ENCODE data around the gene CYTH3. TPM values are rescaled to one million over a fixed set of nuclear protein-coding genes. Genes with fewer than 3 reads are reported as not detected.

Gene CYTH3
- total and polyA plus RNA-seq, 2 donors (not counting 3 experiments of a cell fraction or from before 2014, with no cell fraction given) = 8.6 to 11.2 TPM

DNA sequence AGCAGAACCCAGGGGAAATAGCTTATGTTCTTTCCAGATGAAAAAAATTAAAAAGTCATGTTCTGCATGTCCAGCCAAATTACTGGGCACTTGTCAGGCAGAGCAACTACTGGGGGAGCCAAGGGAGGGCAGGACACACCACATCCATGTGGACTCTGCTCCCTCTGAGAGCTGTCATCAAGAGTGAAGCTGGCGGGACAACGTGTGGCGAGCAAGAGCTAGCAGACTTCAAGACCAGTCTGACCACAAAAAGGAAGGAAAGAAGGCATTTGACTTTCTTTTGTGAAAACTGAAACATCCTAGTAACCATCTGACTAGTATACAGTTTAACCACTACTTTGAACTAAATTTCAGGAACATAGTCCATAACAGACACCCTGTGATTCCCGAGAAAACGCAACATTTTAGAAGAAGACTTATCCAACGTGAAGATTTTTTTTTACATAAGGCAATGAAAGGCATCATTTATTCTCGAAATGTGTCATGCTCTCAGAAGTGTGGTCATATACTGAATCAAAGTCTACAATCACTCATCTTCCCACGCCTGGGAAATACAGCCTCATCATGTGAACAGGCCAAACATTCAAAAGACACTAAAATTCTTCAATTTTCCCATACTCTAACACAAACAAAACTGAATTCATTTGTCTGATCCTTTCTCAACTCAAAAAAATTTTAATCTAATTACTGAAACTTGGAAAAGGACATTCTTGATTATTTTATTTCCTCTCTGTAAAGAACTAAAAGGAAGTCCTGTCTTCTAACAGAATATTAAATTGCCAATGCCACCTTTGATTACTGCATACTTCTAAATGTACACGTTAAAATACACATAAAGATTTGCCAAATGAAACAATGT lies 15.5 kb downstream of the CYTH3 start:
- intact Hi-C loops (cut with micrococcal nuclease) = loop anchor here (2.0 kb wide), 1 partner anchor 14 kb away; no protein-coding TSS in a partner anchor
- POLR2A ChIA-PET = no interaction called here
- DNase-seq (ENCODE audit: low read depth, low spot score) (no peak), FAIRE-seq (no peak)
- dilution Hi-C loops (cut with MboI; ENCODE audit: extremely low pct_ligation_motif_present, low sequenced_read_pairs) = no loop called here
- no peaks in the 10 kb centered on the region for H3K9me1 ChIP-seq (replicated peaks; ENCODE audit: control insufficient read depth, extremely low read depth, insufficient read depth, low read length)
- no peak overlapping the region for H2AFZ ChIP-seq (ENCODE audit: low read depth, low read length)
- H3K4me3 ChIP-seq (replicated peaks in 1 of 3; ENCODE audit: insufficient read depth in 1 of 3, low read depth in 1 of 3, low read length in 3 of 3) = no peak overlapping the region
- TF ChIP-seq POLR2AphosphoS5 (IDR thresholded peaks at IDR 0.05; ENCODE audit: insufficient read depth, low read depth, low read length) = no peak
- no peak for TF ChIP-seq POLR2A (IDR thresholded peaks at IDR 0.05; ENCODE audit: low read depth, low read length)
- no peaks in the 10 kb centered on the region for H3K9me3 ChIP-seq (replicated peaks; ENCODE audit: control insufficient read depth, insufficient read depth, low read length)
- CTCF ChIA-PET = no interaction called here
- peaks cover 11% of the 10 kb centered on the region for H3K4me1 ChIP-seq (ENCODE audit: control insufficient read depth, extremely low read depth, insufficient read depth, low read length)
- H3K79me2 ChIP-seq (ENCODE audit: control insufficient read depth, insufficient read depth, low read length) = no peaks in the 10 kb centered on the region
- no peak overlapping the region for H3K27ac ChIP-seq (ENCODE audit: insufficient read depth, low read depth, low read length)
- H3K36me3 ChIP-seq (ENCODE audit: control insufficient read depth in 2 of 2, extremely low read depth in 1 of 2, insufficient read depth in 2 of 2, low read length in 2 of 2) = no peaks in the 10 kb centered on the region
- H3K27me3 ChIP-seq (ENCODE audit: control insufficient read depth in 2 of 2, insufficient read depth in 2 of 2, low read length in 2 of 2) = no peaks in the 10 kb centered on the region
- no peak overlapping the region for H3K4me2 ChIP-seq (ENCODE audit: insufficient read depth, low read length)
- BruUV-seq (replicated peaks) = no TSS peak
- no peaks in the 10 kb centered on the region for H4K20me1 ChIP-seq (replicated peaks; ENCODE audit: control insufficient read depth, extremely low read depth, insufficient read depth, low read length)
- H3K9ac ChIP-seq (replicated peaks; ENCODE audit: extremely low read depth, insufficient read depth, low read length) = no peak overlapping the region

DNA sequence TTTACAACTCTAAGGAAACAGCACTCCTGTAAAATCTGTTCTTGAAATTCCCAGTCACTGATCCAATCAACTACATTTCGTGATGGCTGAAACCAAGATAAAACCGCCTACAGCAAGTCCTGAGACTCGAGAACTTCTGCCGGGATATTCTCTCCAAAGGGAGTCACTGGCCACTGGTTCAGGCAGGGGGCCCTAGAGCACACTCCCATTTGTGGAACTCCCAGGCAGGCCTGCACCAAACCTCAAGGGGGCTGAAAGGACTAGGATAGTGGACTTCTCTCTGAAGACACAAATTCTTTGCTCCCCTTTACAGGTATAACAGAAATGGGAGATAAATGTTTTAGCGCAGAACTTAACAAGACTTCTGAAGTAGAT lies 16.3 kb downstream of the CYTH3 start:
- Histone ChIP-seq H3K9me3 (replicated peaks; ENCODE audit: control insufficient read depth, insufficient read depth, low read length) (no peaks in the 10 kb centered on the region), H3K27ac (ENCODE audit: insufficient read depth, low read depth, low read length) (no peak overlapping the region), H3K4me1 (ENCODE audit: control insufficient read depth, extremely low read depth, insufficient read depth, low read length) (peaks cover 12% of the 10 kb centered on the region), H3K4me2 (ENCODE audit: insufficient read depth, low read length) (no peak overlapping the region), H3K79me2 (ENCODE audit: control insufficient read depth, insufficient read depth, low read length) (no peaks in the 10 kb centered on the region), H3K4me3 (replicated peaks in 1 of 3; ENCODE audit: insufficient read depth in 1 of 3, low read depth in 1 of 3, low read length in 3 of 3) (no peak overlapping the region), H3K9me1 (replicated peaks; ENCODE audit: control insufficient read depth, extremely low read depth, insufficient read depth, low read length) (no peaks in the 10 kb centered on the region), H3K9ac (replicated peaks; ENCODE audit: extremely low read depth, insufficient read depth, low read length) (no peak overlapping the region), H3K27me3 (ENCODE audit: control insufficient read depth in 2 of 2, insufficient read depth in 2 of 2, low read length in 2 of 2) (no peaks in the 10 kb centered on the region), H2AFZ (ENCODE audit: low read depth, low read length) (no peak overlapping the region), H3K36me3 (ENCODE audit: control insufficient read depth in 2 of 2, extremely low read depth in 1 of 2, insufficient read depth in 2 of 2, low read length in 2 of 2) (no peaks in the 10 kb centered on the region), H4K20me1 (replicated peaks; ENCODE audit: control insufficient read depth, extremely low read depth, insufficient read depth, low read length) (no peaks in the 10 kb centered on the region)
- no peak for TF ChIP-seq POLR2A (IDR thresholded peaks at IDR 0.05; ENCODE audit: low read depth, low read length)
- no peak for TF ChIP-seq POLR2AphosphoS5 (IDR thresholded peaks at IDR 0.05; ENCODE audit: insufficient read depth, low read depth, low read length)
- no peak for TF ChIP-seq FOS (IDR thresholded peaks at IDR 0.05; ENCODE audit: borderline replicate concordance, insufficient read depth, low read length)
- TF ChIP-seq GATA2 (IDR thresholded peaks at IDR 0.05; ENCODE audit: insufficient read depth, insufficient read length, low read depth, low read length) = no peak
- no peak for TF ChIP-seq MYC (IDR thresholded peaks at IDR 0.05; ENCODE audit: low read depth, low read length)
- TF ChIP-seq, protein P1, sequence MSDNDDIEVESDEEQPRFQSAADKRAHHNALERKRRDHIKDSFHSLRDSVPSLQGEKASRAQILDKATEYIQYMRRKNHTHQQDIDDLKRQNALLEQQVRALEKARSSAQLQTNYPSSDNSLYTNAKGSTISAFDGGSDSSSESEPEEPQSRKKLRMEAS (IDR thresholded peaks at IDR 0.05; ENCODE audit: insufficient read depth, insufficient read length) = no peak
- TF ChIP-seq JUN (IDR thresholded peaks at IDR 0.05; ENCODE audit: borderline replicate concordance, insufficient read depth, insufficient read length, low read depth) = no peak
- no peak for TF ChIP-seq EZH2 (IDR thresholded peaks at IDR 0.05; ENCODE audit: borderline replicate concordance, low read depth, low read length, severe bottlenecking)
- TF ChIP-seq, protein P2, sequence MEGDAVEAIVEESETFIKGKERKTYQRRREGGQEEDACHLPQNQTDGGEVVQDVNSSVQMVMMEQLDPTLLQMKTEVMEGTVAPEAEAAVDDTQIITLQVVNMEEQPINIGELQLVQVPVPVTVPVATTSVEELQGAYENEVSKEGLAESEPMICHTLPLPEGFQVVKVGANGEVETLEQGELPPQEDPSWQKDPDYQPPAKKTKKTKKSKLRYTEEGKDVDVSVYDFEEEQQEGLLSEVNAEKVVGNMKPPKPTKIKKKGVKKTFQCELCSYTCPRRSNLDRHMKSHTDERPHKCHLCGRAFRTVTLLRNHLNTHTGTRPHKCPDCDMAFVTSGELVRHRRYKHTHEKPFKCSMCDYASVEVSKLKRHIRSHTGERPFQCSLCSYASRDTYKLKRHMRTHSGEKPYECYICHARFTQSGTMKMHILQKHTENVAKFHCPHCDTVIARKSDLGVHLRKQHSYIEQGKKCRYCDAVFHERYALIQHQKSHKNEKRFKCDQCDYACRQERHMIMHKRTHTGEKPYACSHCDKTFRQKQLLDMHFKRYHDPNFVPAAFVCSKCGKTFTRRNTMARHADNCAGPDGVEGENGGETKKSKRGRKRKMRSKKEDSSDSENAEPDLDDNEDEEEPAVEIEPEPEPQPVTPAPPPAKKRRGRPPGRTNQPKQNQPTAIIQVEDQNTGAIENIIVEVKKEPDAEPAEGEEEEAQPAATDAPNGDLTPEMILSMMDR (IDR thresholded peaks at IDR 0.05; ENCODE audit: extremely low read depth in 1 of 2, insufficient read depth in 1 of 2, low read depth in 1 of 2, low read length in 2 of 2) = no peak
- dilution Hi-C loops (cut with MboI; ENCODE audit: extremely low pct_ligation_motif_present, low sequenced_read_pairs) = no loop called here
- POLR2A ChIA-PET = no interaction called here
- CTCF ChIA-PET = no interaction called here
- DNase-seq (ENCODE audit: low read depth, low spot score) (no peak), FAIRE-seq (no peak)
- BruUV-seq (replicated peaks) = no TSS peak
- intact Hi-C loops (cut with micrococcal nuclease) = loop anchor here (2.0 kb wide), 1 partner anchor 15 kb away; no protein-coding TSS in a partner anchor

Measured in endothelial cell of umbilical vein (primary cell).